Parathyroid adenoma (tissue), 2 donors: ENCODE measurements around the gene SGCG.

Experiments
- H2AFZ ChIP-seq: fragments of 300-600 bp; sonication (generic); one replicate; pipeline ENCODE4 v1.7.0; 2017; ENCODE audit warnings: antibody characterized with exemption, mild to moderate bottlenecking
- H3K27ac ChIP-seq: fragments of 300-600 bp; sonication (generic); one replicate; pipeline ENCODE4 v1.7.0; 2017
- H3K27me3 ChIP-seq: fragments of 300-600 bp; sonication (generic); one replicate; pipeline ENCODE4 v1.7.0; 2017; ENCODE audit warnings: low read length; ENCODE audit not compliant: control insufficient read depth, insufficient read depth
- H3K36me3 ChIP-seq: fragments of 300-600 bp; sonication (generic); one replicate; pipeline ENCODE4 v1.7.0; 2017; ENCODE audit warnings: low read length; ENCODE audit not compliant: control insufficient read depth, insufficient read depth
- H3K4me1 ChIP-seq: fragments of 300-600 bp; sonication (generic); one replicate; pipeline ENCODE4 v1.7.0; 2017; ENCODE audit warnings: control low read depth
- H3K4me2 ChIP-seq: fragments of 300-600 bp; sonication (generic); one replicate; pipeline ENCODE4 v1.7.0; 2017; ENCODE audit warnings: low read length
- H3K4me3 ChIP-seq: fragments of 300-600 bp; sonication (generic); one replicate; pipeline ENCODE4 v1.7.0; 2017; ENCODE audit warnings: low read depth, low read length
- H3K79me2 ChIP-seq: fragments of 300-600 bp; sonication (generic); one replicate; pipeline ENCODE4 v1.7.0; 2017; ENCODE audit warnings: control low read depth
- H3K9ac ChIP-seq: fragments of 300-600 bp; sonication (generic); one replicate; pipeline ENCODE4 v1.7.0; 2017; ENCODE audit warnings: mild to moderate bottlenecking
- H3K9me3 ChIP-seq: fragments of 300-600 bp; sonication (generic); one replicate; pipeline ENCODE4 v1.7.0; 2017; ENCODE audit warnings: low read length; ENCODE audit not compliant: control insufficient read depth
- CTCF ChIP-seq: fragments of 300-600 bp; sonication (generic); IDR thresholded peaks from one replicate; pipeline ENCODE4 v1.7.0; 2017; ENCODE audit warnings: antibody characterized with exemption, mild to moderate bottlenecking
- donor health status: primary hyperparathyroidism.

SGCG gene

GRCh38 chr13:23202383-23202782 lies 21.6 kb downstream of the SGCG start:
- no peak for TF ChIP-seq CTCF
- Histone ChIP-seq H3K9ac (no peak overlapping the region), H3K27ac (no peak overlapping the region), H3K4me3 (no peak overlapping the region), H3K79me2 (no peaks in the 10 kb centered on the region), H2AFZ (no peak overlapping the region), H3K4me2 (no peak overlapping the region), H3K36me3 (no peaks in the 10 kb centered on the region), H3K4me1 (no peaks in the 10 kb centered on the region), H3K27me3 (no peaks in the 10 kb centered on the region), H3K9me3 (no peaks in the 10 kb centered on the region)

- Histone ChIP-seq H3K4me3 (no peak overlapping the region), H3K9ac (no peak overlapping the region)
Measured at GRCh38 chr13:23203516-23203915, 22.7 kb downstream of the SGCG start.

GRCh38 chr13:23205807-23206206 lies 25.0 kb downstream of the SGCG start:
- H3K4me3 ChIP-seq = no peak overlapping the region
- H3K79me2 ChIP-seq = no peaks in the 10 kb centered on the region
- H3K9ac ChIP-seq = no peak overlapping the region
- H3K4me1 ChIP-seq = no peaks in the 10 kb centered on the region
- TF ChIP-seq CTCF = no peak
- H3K4me2 ChIP-seq = no peak overlapping the region
- H2AFZ ChIP-seq = no peak overlapping the region
- H3K27ac ChIP-seq = no peak overlapping the region
- no peaks in the 10 kb centered on the region for H3K36me3 ChIP-seq
- no peaks in the 10 kb centered on the region for H3K9me3 ChIP-seq
- no peaks in the 10 kb centered on the region for H3K27me3 ChIP-seq

More at GRCh38 chr13:23203516-23203915, 22.7 kb downstream of the SGCG start:
- Histone ChIP-seq H3K27ac (no peak overlapping the region), H3K79me2 (no peaks in the 10 kb centered on the region), H2AFZ (no peak overlapping the region), H3K27me3 (no peaks in the 10 kb centered on the region), H3K36me3 (no peaks in the 10 kb centered on the region), H3K4me2 (no peak overlapping the region), H3K9me3 (no peaks in the 10 kb centered on the region), H3K4me1 (no peaks in the 10 kb centered on the region)
- no peak for TF ChIP-seq CTCF

GRCh38 chr13:23212671-23213070 lies 31.9 kb downstream of the SGCG start:
- Histone ChIP-seq H3K4me2 (peak overlapping the region; percentile 36), H3K9me3 (no peaks in the 10 kb centered on the region), H3K36me3 (no peaks in the 10 kb centered on the region), H2AFZ (no peak overlapping the region), H3K4me1 (peaks cover 16% of the 10 kb centered on the region), H3K9ac (no peak overlapping the region), H3K79me2 (no peaks in the 10 kb centered on the region), H3K27me3 (no peaks in the 10 kb centered on the region), H3K27ac (peak overlapping the region; percentile 75), H3K4me3 (no peak overlapping the region)
- TF ChIP-seq CTCF = no peak

- Histone ChIP-seq H3K9me3 (no peaks in the 10 kb centered on the region), H3K27me3 (no peaks in the 10 kb centered on the region), H3K36me3 (no peaks in the 10 kb centered on the region), H3K4me2 (no peak overlapping the region), H3K79me2 (no peaks in the 10 kb centered on the region), H3K4me1 (no peaks in the 10 kb centered on the region), H2AFZ (no peak overlapping the region), H3K4me3 (no peak overlapping the region), H3K9ac (no peak overlapping the region), H3K27ac (no peak overlapping the region)
- no peak for TF ChIP-seq CTCF
Measured at GRCh38 chr13:23231241-23231640, 50.5 kb downstream of the SGCG start.
